Erythroblast (primary cell): ENCODE data around the gene PSMC4.

ENCODE experiments used
- GATA1 ChIP-seq: IDR thresholded peaks from 2 replicates; pipeline ENCODE4 v1.6.1; 2011; ENCODE audit warnings: low read depth, mild to moderate bottlenecking, control low read depth, low read length, moderate library complexity
- POLR2A ChIP-seq: IDR thresholded peaks from 2 replicates; pipeline ENCODE4 v1.6.1; 2011; ENCODE audit warnings: mild to moderate bottlenecking, low read length

DNA sequence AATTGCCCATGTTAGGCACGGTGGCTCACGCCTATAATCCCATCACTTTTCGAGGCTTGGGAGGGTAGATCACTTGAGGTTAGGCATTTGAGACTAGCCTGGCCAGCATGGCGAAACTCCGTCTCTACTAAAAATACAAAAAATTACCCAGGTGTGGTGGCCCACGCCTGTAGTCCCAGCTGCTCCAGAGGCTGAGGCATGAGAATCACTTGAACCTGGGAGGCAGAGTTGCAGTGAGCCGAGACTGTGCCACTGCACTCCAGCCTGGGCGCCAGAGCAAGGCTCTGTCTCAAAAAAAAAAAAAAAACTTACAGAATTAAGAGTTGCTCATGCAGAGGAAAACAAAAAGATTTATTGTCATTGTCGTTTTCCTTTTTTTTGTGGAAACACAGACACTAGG is 3.4 kb upstream of the PSMC4 start:
- TF ChIP-seq POLR2A (no peak), GATA1 (no peak)
